Pulmonary artery endothelial cell (primary cell): ENCODE data around the gene PRKAB1. TPM values are rescaled to one million over a fixed set of nuclear protein-coding genes. Genes with fewer than 3 reads are reported as not detected.
"Not testable (repeated sequence)": the region's sequence is repeated elsewhere in the genome, so short reads cannot be mapped to it uniquely, and the experiment has no call there.

Experiments
- DNase-seq: peaks from one replicate; pipeline ENCODE4 v3.0.0-alpha.2; 2011; ENCODE audit warnings: low read depth, low spot score
- total RNA-seq: library from RNA; depleted of rRNA; stranded (reverse); fragments of >200 nt; gene quantifications from 2 replicates; pipeline ENCODE4 v1.2.3, GENCODE V29; 2014

Gene PRKAB1
- total RNA-seq = 14.1 and 14.2 TPM in 2 replicates

DNA sequence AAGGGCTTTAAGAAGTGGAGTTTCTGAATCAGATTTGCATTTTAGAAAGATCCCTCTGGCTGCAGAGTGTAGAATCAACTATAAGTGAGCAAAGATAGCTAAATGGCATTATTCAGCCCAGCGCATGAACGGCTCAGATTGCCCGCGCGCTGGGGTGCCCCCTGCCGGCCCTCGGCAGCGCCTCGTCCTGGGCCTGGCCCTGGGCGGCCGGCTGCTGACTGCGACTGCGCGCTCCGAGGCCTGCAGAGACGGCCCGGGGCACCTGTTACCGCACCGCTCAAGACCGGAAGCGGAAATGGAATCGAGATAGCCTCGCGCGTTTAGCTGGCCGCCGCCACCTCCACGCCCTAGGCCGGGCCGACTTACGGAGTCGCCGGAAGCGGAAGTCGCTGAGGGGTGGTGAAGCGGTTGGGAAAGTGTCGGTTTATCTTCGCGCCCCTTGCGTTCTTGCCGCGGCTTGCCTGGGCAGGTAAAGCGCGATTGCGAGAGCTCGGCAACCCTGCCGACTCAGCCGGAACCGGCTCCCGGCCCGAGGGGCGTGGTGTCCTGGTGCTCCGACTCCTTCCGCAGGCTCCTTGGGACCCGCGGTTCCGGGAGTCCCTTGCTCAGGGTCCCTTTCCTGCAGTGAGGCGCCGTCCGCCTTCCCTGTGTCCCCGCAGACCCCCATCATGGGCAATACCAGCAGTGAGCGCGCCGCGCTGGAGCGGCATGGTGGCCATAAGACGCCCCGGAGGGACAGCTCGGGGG is at the start of gene PRKAB1:
Gene PRKAB1, plus strand, starts transcription at position 557 of the 747 bp plus-strand sequence. Its CDS starts 112 bp downstream, at position 669.
- DNase-seq = peak; percentile 83

DNA sequence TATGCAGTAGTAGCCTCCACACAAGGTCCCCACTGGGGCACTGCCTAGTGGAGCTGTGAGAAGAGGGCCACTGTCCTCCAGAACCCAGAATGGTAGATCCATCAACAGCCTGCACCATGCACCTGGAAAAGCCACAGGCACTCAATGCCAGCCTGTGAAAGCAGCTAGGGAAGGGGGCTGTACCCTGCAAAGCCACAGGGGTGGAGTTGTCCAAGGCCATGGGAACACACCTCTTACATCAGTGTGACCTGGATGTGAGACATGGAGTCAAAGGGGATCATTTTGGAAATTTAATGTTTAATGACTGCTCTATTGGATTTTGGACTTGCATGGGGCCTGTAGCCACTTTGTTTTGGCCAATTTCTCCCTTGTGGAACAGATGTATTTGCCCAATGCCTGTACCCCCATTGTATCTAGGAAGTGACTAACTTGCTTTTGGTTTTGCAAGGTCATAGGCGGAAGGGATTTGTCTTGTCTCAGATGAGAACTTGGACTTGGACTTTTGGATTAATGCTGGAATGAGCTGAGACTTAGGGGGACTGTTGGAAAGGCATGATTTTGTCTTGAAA is 49.5 kb upstream of the PRKAB1 start:
- DNase-seq = not testable (repeated sequence)

DNA sequence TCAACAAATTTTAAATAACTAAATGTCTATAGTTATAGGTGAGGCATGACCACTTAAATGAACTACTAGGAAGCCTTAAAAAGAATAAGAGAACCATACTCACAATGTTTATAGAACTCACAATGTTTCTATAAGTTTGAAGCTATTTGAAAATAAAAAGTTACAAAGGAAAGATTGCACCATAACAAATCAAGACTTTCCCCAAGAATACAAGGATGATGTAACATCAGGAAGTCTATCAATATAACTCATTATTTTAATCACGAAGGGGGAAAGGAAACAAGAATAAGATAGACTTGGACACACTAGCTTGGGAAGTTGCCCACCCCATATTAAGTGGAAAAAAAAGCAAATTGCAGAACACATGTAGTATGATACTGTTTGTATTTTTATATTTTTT is 47.4 kb upstream of the PRKAB1 start:
- no peak for DNase-seq

DNA sequence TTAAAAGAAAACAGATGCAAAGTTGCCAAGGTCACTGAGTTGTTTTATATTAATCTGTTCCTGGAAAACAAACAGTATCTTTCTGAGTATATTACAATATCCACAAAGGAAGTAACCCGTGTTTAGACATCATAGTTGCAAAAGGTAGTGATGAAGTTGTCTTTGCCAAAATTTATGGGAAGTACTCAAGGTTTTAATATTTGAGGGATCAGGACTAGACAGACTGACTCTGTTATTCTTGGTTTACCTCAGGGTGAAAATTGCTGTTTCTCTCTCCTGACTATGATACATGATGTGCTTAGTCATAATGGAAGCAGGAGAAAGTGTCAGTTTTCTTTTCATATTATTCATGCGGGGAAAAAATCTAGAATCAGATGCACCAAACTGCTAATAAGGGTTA is 46.1 kb upstream of the PRKAB1 start:
- no peak for DNase-seq

- no peak for DNase-seq
Measured at GRCh38 chr12:119624966-119625365, 43.0 kb upstream of the PRKAB1 start.

DNA sequence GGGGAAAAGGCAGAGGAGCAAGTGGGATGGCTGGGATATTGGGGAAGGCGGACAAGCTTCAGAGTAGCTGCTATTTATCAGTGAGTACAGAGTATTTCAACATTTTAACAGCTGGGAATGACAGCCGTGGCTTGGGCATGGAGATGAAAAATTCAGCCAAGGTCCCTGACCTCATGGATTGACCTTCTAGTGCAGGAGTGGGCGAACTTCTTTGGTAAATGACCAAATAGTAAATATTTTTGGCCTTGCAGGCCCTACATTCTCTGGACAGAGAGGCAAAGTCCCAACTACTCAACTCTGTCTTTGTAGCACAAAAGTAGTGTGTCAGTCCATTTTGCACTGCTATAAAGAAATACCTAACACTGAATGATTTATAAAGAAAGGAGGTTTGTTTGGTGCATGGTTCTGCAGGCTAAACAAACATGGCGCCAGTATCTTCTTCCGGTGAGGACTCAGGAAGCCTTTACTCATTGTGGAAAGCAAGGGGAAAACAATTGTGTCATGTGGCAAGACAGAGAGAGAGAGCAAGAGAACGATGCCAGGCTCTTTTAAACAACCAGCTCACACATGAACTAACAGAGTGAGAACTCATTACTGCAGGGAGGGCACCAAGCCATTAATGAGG is 40.8 kb upstream of the PRKAB1 start:
- no peak for DNase-seq

- no peak for DNase-seq
Measured at GRCh38 chr12:119627686-119628085, 40.2 kb upstream of the PRKAB1 start.

- no peak for DNase-seq
Measured at GRCh38 chr12:119630223-119630780, 37.6 kb upstream of the PRKAB1 start.

GRCh38 chr12:119630962-119631550 is 36.9 kb upstream of the PRKAB1 start:
- DNase-seq = no peak

DNA sequence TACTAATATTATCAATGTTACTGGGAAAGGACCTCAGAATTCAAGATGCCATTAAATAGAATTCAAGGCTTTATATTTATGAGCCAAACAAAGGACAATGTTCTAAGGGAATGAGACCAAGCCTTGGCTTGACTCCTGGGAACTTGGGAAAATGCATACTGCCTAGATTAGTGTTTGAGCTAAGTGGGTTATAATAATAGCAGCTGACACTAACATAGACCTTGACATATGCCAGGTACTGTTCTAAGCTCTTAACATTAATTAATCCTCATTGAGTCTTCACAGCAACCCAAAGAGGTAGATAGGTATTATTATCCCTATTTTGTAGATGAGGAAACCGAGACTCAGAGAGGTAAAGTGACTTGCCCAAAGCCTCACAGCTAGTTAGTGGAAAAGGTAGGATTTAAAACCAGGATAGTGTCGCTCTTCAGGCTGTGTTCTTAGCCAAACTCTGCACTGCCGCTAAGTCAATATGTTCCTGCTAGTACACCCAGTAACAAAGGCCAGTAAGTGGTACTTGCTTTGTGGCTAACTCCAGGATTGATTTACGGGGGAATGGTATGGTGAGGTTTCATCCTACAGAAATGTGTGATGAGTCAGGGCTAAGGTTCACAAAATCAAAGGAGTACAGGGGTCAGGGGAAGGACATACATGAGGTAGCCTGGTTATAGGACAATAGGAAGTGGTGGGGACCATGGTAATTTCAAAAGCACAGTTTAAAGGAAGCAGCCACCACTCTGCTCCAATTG is 35.8 kb upstream of the PRKAB1 start:
- DNase-seq = no peak

DNA sequence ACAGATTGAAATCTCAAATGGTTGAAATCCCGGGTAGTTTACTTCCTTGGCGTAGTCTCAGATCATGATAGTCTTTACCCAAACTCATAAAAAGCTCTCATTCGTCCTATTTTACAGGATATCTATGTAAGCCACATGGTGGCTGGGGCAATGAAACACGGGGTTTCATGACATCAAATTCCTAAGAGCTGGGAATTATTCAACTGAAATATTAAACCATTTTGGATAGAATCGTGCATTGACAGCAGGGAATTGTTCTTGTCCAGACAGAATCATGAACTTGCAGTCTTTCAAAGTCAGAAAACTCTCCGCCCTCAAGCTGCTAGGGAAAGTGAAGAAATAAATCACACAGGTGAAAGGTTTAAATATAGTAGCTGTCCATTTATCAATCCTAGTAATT is 33.2 kb upstream of the PRKAB1 start:
- DNase-seq = no peak

DNA sequence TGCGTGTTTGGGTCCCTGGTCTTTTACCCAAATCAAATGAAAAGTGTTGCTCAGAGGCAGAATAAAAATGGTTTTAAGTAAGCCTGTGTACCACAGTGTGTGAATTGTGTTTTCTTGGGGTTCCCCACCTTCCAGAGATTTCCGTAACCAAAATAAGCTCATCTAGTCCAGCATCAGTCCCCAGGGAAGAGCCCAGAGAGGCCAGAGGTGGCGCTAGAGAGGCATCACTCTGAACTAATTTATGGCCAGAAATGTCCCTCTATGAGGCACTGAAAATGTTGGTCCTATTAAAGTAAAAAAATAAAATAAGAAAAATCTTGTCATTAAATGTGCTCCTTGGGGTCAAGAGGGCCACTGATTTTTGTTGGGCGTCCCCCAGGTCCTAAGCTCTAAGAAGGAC is 24.9 kb upstream of the PRKAB1 start:
- no peak for DNase-seq

- no peak for DNase-seq
Measured at GRCh38 chr12:119644930-119645329, 23.0 kb upstream of the PRKAB1 start.

GRCh38 chr12:119645535-119646059 is 22.3 kb upstream of the PRKAB1 start:
- no peak for DNase-seq

DNA sequence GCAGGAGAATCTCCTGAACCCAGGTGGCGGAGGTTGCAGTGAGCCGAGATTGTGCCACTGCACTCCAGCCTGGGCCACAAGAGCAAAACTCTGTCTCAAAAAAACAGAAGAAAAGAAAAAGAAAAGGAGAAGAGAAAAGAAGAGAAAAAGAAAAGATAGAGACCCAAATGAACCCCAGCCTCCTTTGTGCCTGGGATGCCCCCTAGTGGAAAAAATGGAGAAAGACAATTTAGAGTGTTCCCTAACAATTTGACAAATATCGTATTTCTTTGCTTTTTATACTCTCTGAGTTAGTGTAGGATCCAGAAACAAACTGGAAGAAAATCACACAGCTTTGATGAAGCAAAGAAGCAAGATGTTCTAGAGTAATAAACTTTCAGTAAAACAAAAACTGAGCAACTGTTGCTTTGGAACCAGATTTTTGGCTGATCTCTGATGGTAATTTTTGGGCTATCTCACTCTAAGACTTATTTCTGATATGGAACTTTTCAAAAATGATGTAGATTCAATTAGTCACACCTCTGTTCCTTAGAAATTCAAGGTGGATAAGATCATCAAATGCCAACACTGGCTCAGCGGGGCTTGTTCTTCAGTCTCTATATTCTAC is 18.6 kb upstream of the PRKAB1 start:
- DNase-seq = no peak

DNA sequence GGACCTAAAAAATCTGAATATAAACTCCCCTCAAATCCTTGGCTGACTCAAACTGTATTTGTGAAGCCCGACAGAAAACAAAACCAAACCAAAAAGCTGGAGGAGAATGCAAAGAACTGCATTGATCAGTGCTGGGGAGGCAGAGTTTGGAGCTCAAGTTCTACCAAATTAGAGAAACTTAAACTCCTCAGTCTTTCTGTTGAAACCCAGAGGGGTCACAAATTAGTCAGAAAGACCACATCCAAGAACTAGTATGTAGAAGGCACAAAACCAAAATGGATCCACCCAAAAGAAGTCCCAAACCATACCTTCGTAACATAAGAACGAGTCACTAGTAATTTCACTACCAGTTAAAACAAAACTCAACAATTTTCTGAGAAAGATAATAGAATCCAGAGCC is 15.3 kb upstream of the PRKAB1 start:
- no peak for DNase-seq

GRCh38 chr12:119657001-119657400 is 10.9 kb upstream of the PRKAB1 start:
- not testable (repeated sequence) for DNase-seq

- DNase-seq = not testable (repeated sequence)
Measured at GRCh38 chr12:119658166-119658565, 9.8 kb upstream of the PRKAB1 start.

DNA sequence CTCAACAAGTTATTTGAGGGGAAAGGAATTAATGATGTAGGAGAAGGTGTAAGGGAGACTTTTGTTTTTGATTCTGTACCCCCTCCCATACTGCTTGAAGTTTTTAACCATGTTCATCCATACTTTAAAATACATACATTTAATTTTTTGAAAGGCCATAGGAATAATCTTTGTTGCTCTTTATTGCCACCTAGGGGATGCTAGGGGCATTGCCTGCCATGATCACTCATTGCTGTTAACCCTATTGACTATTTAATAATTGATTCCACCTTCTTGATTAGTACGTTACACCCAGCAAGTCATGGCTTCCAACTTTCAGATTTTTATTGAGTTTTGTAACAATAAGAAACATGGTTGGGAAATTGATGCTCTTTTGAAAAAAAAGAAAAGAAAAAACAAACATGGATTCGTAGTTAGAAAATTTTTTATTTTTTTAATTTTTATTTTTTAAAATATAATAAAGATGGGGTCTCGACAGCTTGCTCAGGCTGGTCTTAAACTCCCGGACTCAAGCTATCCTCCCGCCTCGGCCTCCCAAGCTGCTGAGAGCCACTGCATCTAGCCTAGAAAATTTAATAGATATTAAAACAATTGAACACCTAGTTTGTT is 8.5 kb upstream of the PRKAB1 start:
- DNase-seq = no peak

DNA sequence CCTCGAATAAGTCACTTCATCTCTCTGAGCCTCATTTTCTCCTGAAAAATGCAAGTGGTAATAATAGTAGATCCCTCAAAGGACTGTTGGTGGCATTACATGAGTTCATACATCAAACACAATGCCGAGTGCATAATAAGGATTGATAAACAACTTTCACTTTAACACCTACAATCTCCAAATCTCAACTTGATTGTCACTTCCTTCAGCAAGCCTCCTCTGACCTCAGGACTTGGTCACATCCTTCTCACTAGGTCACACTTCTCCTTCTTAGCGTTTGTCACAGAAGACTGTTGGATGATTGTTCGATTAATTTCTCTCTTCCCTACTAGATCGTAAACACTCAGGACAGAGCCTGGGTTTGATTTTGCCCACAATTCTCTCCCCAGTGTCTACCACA is 7.9 kb upstream of the PRKAB1 start:
- no peak for DNase-seq
